K562 (cell line): Measurements from ENCODE around the gene C6orf62.

ENCODE experiments used
- CTCF ChIP-seq, 3 experiments: IDR thresholded peaks in 2 of 3; conservative IDR thresholded peaks in 1 of 3; 2 replicates each; pipeline ENCODE4 v1.5.1; 2011 to 2012; ENCODE audit warnings: low read length in 3 of 3, mild to moderate bottlenecking in 3 of 3, control low read depth in 2 of 3, improper control_type of control experiment in 1 of 3, inconsistent platforms in 1 of 3, low read depth in 1 of 3, mixed read lengths in 1 of 3, moderate library complexity in 1 of 3; ENCODE audit not compliant: insufficient read depth in 2 of 3
- EP300 ChIP-seq: IDR thresholded peaks from 2 replicates; pipeline ENCODE4 v1.6.1; 2012; ENCODE audit warnings: low read length, improper control_type of control experiment

DNA sequence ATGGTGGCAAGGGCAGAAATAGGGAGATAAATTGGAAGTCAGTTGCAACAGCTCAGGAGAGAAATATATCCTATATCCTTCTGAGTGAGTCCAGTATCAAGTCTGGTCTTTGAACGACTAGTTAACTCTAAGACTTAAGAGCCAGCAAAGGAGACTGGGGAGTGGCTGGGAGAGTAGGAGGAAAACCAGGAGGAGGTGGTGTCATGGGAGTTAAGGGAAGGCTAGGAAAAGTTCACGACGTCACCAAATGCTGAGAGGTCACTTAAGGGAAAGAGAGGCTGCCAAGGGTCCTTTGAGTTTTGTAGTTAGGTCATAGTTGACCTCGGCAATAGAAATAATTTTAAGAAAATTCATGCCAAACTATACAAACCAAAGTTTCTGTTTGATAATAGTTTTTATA, 27.0 kb downstream of the C6orf62 start:
- TF ChIP-seq EP300 (no peak), CTCF (IDR thresholded peaks at IDR 0.05 in 2 of 3, conservative IDR thresholded peaks at IDR 0.05 in 1 of 3; ENCODE audit: insufficient read depth in 2 of 3, low read depth in 1 of 3, low read length in 3 of 3) (no peak)
